CD4-positive, alpha-beta T cell treated with Interleukin-17A for 4 hours (primary cell): ENCODE measurements around the gene DDTL.
A peak's percentile ranks its signal among the peaks of the same experiment; 100 is the strongest.
"Not testable (repeated sequence)": the region's sequence is repeated elsewhere in the genome, so short reads cannot be mapped to it uniquely, and the experiment has no call there.

Source experiments
- DNase-seq: peaks from one replicate; pipeline ENCODE4 v3.0.0-alpha.2; 2020; ENCODE audit warnings: mixed read lengths

Gene DDTL

DNA sequence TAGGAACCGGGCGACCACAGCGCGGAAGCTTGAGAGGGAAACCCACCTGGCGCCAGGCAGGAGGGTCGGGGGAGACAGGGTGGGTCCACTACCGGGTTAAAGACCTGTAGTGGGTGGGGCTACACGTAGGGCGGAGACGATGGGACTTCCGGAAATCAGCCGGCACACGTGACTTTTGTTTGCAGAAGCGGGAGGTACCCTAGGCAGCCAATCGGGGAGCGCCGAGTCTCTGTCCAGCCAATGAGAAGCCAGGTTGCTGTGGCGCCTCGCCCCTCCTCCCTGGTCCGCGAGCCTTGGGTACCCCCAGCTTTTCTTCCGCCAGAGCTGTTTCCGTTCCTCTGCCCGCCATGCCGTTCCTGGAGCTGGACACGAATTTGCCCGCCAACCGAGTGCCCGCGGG is at the start of gene DDTL:
Gene DDTL, plus strand, starts transcription at position 321 of the 400 bp plus-strand sequence. Its CDS starts 27 bp downstream, at position 348.
- DNase-seq: not testable (repeated sequence)

DNA sequence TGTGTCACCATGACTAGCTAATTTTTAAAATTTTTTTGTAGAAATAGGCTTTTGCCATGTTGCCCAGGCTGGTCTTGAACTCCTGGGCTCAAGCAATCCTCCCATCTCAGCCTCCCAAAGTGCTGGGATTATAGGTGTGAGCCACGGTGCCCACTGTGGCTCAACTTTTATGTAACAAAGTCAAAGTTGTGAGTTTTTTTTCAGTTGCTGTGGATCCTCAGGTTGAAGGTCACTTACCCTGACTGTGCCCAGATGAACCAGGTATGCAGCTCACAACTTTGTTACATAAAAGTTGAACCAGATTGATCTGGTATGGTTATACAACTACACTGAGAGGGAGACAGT is 46.4 kb upstream of the DDTL start:
- not testable (repeated sequence) for DNase-seq

DNA sequence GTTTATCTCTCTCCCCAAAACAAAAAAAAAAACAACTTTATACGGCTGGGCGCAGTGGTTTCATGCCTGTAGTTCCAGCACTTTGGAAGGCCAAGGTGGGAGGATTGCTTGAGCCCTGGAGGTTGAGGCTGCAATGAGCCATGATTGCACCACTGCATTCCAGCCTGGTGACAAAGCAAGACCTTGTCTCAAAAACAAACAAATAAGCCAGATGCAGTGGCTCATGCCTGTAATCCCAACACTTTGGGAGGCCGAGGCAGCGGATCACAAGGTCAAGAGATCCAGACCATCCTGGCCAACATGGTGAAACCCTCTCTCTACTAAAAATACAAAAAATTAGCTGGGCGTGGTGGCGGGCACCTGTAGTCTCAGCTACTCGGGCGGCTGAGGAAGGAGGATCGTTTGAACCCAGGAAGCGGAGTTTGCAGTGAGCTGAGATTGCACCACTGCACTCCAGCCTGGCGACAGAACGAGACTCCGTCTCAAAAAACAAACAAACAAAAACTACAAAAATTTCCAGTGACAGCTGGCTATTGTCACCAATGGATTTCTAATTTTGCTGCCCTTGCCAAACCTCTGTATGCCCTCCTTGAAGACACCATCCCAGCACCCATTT is 45.0 kb upstream of the DDTL start:
- DNase-seq: not testable (repeated sequence)

- no peak for DNase-seq
Measured at GRCh38 chr22:23922921-23923320, 43.8 kb upstream of the DDTL start.

- no peak for DNase-seq
Measured at GRCh38 chr22:23925020-23925606, 41.6 kb upstream of the DDTL start.

GRCh38 chr22:23926561-23926960 is 40.1 kb upstream of the DDTL start:
- no peak for DNase-seq

- DNase-seq: no peak
Measured at GRCh38 chr22:23938328-23939016, 28.2 kb upstream of the DDTL start.

- no peak for DNase-seq
Measured at GRCh38 chr22:23939017-23939357, 27.7 kb upstream of the DDTL start.

DNA sequence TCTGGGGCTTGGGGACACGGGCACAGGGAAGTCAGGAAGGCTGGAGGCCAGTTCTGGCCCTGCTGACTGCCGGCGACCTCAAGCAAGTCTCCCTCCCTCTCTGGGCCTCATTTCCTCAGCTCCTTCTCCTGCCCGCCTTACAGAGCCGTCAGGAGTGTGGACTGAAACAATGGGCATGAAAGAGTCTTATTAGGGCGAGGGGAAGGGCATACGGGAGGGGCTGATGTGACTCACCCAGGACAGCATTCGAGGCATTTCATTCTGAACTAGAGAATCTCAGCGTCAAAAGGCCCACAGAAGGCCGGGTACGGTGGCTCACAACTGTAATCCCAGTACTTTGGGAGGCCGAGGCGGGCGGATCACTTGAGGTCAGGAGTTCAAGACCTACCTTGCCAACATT is 26.5 kb upstream of the DDTL start:
- not testable (repeated sequence) for DNase-seq

DNA sequence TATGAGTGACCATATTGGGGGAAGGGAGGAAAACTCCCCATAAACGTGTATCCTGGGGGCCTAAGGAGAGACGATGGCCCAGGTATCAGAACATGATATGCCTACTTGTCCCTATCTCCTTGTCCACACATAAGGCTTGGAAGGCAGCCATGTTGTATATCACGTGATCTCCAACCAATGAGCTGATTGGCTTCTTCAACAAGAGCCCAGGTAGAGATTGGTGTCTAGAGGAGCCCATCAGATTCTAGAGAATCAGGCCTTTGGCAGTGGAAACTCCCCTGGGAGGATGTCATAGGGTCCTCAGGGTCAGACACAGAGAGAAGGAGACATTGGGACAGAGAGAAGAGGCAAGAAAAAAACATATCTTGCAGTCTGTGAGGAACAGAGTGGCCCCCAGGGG is 19.3 kb upstream of the DDTL start:
- DNase-seq: not testable (repeated sequence)

GRCh38 chr22:23949764-23950163 is 16.9 kb upstream of the DDTL start:
- not testable (repeated sequence) for DNase-seq

GRCh38 chr22:23951383-23951782 is 15.3 kb upstream of the DDTL start:
- DNase-seq: not testable (repeated sequence)

DNA sequence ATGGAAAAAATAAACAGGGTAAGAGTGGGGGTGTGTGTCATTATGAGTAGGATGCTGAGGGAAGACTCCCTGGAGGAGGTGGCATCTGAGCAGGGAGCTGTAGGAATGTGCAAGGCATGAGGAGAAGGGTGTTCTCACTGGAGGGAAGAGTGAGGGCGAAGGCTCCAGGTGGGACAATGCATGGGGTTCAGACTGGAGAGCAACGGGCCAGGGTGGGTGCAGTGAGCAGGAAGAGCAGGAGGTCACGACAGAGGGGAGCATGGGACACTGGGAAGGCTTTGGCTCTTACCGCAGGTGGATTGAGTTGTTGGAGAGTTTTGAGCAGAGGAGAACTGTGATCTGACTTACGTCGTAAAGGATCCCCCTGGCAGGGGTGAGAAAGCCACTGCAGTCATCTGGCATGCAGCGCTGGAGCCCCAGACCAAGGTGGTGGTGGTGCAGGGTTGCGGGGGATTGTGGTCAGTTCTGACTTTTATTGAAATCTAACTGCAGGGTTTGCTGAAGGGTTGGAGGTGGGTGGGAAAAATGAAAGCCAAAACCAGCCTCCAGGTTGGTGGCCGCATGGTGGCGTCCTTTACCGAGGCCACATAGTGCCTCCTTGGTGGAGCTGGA is 13.8 kb upstream of the DDTL start:
- not testable (repeated sequence) for DNase-seq

DNA sequence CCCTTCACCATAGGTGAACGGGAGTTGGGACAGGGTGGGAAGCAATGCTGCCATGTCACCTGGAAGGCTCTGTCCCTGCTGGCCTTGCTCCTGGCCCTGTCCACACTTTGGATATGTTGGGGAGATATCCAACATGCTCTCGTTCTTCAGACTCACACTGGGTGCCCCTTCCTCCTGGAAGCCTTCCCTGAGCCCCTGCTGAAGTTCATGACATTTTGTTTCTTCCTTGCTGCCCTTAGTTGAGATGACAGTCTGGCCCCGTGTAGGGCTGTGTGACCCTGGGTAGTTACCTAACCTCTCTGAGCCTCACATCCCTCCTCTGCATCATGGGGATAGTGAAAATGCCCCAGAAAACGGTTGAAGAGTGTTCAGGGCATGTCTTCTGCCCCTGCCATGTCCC is 13.2 kb upstream of the DDTL start:
- not testable (repeated sequence) for DNase-seq

DNA sequence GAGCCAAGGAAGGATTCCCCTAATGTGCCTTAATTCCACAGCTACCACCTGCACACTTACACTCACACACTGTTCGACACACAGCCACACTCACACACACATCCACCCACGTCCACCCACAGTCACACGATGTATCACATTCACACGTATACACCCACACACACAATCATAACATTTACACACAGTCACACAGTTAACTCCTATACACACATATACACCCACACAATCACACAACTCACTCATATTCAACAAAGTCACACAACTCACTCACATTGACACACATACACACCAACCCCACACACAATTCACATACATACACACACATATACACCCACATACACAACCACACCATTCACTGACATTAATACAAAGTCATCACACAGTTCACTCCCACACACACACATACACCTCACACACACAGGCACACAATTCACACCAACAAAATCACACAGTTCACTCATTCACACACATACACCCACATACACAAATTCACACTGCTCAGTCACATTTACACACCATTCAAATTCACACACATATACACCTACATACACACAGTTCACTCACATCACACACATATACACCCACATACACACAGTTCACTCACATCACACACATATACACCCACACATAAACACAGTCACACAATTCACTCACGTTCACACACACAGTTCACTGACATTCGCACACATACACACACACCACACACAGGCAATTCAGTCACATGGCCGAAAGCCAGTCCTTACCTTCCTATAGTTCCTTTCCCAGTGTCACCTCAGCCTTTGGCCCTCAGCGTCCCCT is 12.3 kb upstream of the DDTL start:
- DNase-seq: not testable (repeated sequence)

DNA sequence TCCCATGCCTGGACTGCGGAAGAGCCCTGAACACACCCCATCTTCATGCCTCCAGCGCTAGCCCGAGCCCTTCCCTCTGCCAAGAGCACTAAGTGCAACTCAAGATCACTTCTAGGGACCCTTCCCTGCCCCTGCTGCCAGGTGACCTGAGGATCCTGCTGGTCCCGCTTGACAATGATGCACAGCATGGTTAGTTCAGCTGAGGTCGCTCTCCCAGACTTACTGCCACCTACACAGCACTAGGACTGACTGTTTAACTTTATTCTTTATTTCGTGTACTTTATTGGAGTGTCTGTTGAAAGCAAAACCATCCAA is 11.7 kb upstream of the DDTL start:
- not testable (repeated sequence) for DNase-seq

DNA sequence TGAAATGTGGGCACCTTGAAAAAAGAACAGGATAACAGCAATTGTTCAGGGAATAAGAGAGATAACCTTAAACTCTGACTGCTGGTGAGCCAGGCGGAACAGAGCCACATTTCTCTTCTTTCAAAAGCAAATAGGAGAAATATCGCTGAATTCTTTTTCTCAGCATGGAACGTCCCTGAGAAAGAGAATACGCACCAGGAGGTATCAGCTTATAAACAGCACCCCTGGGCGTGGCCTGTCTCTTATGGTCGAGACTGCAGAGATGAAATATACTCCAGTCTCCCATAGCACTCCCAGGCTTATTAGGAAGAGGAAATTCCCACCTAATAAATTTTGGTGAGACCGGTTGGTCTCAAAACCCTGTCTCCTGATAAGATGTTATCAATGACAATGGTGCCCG is 10.8 kb upstream of the DDTL start:
- DNase-seq: not testable (repeated sequence)

GRCh38 chr22:23956301-23956900 is 10.3 kb upstream of the DDTL start:
- DNase-seq: peak; percentile 84

DNA sequence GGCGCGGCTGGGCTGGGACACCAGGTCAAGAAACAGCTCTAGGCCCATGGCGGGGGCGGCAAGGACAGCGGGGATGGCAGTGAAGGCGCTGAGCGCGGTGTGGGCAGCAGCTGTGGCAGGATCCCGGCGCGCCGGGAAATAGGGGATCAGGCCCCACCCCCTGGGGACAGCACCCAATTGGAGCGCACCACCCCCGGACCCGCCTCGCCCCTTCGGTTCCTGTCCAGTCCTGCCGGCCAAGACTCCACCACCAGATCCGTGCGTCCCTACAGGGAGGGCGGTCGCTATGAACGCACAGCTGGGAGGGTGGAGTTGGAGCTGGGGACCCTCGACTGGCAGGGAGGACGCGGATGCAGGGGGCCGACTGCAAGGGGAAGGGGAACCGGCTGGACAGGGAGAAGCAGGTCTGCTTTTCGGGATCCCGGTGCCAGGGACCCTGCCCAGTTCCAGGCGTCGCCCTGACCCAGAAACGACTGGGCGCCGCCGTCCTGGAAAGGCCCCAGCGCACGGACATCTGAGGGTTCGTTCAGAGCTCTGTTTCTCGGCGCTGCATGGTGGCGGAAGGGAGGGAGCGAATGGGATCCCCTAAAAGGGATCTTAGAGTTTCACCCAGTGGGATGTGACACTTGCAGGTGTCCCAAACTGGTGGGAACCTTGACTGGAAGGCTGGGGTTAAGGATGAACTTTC is 5.5 kb upstream of the DDTL start, which contains the start of gene GSTT2B:
Gene GSTT2B, minus strand, starts transcription at position 112 of the 688 bp plus-strand sequence. Its CDS starts 64 bp downstream, at position 48.
- not testable (repeated sequence) for DNase-seq

DNA sequence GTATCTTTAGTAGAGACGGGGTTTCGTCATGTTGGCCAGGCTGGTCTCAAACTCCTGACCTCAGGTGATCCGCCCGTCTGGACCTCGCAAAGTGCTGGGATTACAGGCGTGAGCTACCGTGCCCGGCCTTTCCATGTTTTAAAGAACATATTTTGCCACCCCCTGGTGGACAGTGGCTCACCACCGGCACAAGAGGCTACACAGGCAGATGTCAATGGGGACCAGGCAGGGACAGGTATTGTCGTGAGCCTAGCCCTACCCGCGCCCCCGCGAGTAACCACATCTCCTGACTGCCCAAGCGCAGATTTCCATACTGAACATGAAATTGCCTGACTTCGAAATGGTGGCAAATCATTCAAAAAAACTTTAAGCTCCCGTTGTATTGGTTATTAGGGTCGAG is 594 bp upstream of the DDTL start:
- DNase-seq: not testable (repeated sequence)

- no peak for DNase-seq
Measured at GRCh38 chr22:23969071-23969470, 2.4 kb downstream of the DDTL start.

GRCh38 chr22:23970201-23970641 is 3.5 kb downstream of the DDTL start:
- DNase-seq: no peak
